SW480 (cell line): ENCODE results near the gene SERPINE1.

Experiments
- DNase-seq: peaks from one replicate; pipeline ENCODE4 v3.0.0-alpha.2; 2016; ENCODE audit warnings: low spot score

Gene SERPINE1

DNA sequence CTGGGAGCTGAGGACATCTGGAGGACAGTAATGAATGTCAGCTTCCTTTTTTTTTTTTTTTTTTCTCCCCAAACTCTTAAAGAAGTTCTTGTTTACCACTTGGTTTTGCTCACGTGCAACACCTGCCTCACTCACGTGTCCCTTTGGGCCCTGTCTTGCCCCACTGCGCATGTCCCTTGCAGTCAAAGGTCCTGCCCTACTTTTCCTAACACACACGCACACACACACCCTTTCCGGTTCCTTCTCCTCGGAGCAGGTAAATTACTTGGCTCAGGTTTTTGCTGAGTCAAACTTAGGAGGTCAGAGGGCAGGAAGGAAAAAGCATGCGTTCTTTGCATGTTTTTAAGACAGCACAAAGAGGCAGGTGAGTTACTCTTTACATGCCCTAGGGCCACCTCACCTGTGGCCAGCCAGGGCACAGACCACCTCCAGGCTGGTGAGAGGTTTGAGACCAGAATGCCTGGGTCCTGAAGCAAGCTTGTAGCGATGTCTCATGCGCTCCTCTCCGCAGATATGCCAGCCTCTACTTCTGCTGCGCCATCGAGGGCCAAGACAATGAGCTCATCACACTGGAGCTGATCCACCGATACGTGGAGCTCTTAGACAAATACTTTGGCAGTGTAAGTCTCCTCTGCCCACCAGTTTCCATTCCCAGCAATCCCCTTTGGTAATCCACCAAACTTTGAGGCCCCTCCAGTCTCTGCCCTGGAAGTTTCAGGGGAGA lies 30.1 kb downstream of the SERPINE1 start:
- DNase-seq, result no peak

DNA sequence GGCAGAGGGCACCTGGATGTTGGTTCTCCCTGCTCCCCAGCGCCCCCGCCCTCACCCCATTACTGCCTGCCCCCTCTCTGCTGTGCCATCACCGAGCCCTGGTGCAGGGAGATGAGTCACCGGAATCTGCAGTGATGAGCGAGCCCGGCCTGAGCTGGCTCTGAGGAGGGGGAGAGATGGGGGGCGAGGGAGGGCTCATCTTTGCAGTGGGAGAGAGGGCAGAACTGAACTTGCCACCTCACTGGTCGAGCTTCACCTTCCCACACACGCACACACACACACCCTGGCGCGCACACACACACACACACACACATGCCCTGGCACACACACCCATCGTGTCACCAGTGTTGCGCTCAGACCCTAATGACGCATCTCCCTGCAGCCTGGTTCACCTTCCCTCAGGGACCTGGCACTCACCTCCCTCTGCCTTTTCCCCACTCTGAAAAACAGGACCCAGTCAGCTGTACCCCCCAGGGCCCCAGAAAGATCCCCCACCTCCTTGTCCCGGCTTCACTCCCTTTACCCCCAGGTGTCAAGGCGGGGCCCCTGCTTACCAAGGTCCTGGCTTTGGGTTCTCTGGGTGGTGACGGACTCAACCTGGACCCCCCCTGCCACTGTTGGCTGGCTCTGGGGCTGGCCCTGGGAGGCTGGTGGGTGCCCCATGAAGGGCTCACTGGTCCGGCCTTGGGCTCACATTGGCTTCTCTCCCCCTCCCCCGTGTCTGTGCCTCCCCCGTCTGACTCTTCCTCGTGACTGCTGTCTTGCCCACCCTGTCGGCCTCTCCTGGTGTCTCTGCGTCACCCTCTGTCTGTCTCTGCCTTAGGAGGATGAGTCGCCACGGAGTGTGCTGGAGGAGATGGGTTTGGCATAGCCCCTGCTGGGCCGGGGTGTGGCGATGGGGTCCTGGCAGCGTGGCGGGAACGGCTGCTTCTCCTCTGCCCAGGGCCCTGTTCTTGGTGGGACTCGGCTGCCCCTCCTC lies 33.1 kb downstream of the SERPINE1 start:
- no peak for DNase-seq

DNA sequence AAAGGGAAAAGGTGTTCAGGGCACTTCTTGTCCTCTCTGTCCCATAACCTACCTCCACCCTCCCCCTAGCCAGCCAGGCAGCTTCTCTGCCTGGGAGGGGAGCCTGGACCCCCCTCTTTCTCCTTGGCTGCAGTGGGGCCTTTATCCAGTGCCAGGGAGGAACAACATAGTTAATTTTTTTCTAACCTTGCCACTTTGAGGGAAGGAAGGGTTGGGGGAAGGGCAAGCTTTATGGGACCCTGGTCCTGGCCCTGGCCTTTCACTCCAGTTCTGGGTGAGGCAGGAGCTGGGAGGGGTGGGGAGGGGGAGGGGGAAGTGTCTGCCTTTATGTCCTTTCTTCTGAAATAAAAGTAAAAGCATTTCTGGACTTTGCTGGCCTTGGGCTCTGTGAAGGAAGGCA lies 34.0 kb downstream of the SERPINE1 start:
- DNase-seq, result no peak

DNA sequence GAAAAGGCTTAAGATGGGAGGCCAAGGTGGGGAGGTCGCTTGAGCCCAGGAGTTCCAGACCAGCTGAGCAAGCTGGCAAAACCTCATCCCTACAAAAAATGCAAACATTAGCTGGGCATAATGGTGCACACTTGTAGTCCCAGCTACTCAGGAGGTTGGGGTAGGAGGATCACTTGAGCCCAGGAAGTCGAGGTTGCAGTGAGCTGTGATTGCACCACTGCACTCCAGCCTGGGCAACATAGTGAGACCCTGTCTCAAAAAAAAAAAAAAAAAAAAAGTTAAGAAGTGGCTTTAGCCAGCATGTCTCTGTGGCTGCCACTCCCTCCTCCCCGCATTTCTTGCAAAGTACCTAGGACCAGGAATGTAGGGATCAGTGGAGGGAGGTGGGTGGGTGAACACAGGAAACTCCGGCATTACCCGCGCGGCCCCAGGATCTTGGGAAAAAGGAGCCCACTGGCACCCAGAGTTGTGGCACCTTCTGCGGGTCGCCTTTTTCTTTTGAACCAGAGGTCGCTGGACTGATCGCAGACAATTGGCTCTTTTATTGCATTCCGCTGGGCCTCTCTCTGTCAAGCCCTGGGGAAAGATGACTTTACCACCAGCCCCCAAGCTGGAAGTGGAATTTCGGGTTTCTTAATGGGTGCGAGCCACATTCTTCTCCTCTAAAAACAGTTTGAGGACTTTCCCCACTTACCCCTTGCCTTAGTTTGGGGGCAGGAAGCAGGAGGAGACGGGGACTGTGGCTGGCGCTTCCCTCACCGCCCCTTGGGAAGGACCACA lies 35.0 kb downstream of the SERPINE1 start:
- DNase-seq, result no peak

DNA sequence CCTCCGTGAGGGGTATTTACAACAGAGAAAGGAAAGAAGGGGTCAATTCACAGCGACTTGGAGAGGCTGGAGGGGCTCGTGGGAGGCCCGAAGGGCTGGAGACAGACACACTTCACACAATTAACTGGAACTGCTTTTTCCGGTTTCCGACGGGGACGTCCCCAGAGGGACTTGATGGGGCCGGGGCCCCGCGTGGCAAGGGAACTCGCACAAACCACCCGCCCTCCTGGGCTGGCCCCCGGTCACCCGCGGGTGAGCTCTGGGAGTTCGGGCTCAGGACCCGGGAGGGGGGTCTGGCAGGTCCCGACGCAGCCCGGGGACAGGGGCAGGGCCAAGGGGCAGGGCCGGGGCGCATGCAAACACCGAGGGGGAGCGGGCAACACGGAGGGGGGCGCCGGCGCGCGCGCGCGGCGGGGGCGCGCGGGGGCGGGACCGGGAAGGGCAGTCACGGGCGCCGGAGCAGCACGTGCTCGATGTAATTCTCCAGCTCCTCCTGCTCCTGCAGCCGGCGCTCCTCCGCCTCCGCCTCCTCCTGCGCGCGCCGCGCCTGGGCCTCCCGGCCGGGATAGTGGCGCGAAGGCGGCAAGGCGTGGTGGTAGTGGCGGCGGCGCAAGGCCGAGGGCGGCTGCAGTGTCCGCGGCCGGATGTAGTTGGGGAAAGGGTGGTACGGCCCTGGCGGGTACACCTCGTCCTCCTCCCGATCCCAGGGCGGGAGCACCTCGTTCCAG lies 35.8 kb downstream of the SERPINE1 start:
- peak; percentile 88 for DNase-seq

DNA sequence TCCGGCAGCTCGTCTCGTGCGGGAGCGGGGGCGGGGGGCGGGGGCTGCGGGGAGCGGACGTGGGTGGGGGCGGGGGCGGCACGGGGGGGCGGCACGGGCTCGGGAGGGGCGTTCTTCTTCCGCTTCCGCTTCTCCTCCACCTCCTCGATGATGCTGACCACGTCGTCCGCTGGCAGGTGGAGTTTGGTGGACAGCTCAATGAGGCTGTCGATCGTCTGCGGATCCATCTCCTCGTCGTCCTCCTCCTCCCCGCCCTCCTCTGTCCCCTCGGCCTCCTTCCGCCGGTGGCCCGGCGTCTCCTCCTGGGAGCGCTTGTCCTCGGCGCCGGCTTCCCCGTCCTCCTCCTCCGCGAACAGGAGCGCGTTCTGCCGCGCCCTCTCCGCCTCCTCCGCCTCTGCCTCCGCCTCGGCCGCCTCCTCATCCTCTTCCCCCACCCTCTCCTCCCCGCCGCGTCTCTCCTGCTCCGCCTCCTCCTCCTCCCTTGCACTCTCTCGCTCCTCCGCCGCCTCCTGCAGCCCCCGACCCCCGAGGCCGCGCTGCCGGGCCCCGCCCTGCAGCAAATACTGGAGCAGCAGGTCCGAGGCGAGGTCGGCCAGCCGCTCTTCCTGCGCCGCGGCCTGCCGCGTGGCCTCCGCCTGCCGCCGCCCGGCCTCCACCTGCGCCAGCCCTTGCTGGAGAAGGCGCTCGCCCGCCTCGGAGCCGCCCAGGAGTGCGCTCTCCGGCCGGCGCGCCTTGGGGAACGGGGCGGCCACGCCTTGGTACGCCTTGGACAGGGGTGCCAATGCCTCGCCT lies 36.6 kb downstream of the SERPINE1 start:
- DNase-seq, result peak; percentile 85

DNA sequence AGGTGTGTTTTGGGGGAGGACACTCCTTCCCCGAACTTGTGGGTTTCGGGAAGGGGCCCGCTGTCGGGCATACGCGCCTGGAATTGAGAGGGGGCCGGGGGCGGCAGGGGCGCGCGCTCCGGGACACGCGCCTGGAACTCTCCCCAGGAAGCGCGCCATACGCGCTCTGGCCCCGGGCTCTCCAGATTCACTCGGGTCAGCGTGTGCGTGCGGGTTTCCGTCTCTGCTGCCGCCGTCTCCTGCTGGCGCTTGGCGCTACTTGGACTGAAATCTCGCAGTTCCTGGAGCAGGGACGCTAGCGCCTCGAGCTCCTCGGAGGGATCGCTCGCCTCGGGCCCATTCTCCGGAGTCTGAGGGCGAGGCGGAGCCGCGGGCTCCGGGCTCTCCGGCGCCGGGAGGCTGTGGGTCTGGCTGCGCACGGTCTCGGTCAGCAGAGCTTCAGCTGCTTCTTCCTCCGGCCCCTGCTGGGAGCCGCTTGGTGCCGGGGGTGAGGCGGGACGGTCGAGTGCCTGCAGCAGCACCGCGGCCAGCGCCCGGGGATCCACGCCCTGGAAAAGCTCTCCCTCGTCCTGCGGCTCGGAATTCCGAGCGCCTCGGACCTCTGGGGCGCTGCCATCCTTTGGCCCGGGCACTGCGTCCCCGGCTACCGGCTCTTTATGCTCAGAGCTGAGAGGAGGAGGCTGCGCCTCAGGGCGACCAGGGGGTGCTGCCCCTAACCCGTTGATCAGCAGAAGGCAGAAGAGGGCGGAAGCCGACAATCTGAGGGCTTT lies 37.4 kb downstream of the SERPINE1 start:
- DNase-seq, result peak; percentile 79

DNA sequence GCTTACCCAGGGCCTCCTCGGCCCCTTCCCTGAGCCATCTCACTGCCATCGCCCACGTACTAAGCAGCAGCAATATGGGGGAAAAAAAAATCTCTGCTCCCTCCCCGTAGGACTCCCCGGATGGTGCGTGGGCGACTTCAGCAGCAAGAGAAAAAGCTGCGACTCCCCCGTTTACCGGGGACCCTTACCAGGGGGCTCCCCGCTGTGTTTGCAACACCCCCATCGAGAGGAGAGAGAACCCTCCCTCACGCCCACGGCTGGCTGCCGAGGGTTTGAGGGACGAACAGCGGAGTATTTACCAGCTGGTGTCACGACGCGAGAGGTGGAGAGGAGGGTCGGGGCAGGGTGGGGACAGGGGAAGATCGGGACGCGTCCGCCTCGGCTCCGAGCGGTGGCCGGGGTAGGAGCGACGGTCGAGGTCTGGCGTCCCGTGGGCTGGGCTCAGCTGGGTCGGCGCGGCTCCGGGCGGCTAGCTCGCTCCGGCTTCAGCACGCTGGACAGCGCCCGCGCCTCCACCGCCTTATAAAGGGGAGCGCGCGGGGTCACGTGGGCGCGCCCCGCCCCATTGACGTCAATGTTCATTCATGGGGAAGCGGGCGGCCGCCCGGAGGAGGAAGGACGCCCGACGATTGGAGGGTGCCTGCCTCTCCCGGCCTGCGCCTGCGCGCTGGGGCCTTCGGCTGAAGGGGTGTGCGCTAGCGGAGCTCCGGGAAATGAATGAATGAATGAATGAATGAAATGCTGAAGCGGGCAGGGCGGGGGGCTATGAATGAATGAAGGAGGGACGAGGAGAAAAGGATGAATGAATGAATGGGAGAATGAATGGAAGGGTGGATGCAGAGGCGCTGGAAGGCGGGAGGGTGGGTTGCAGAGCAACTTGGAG lies 38.4 kb downstream of the SERPINE1 start, which contains the start of gene VGF:
TSS of gene VGF (minus strand) at position 495 of the 883 bp plus-strand sequence. CDS start 726 bp downstream, outside the sequence.
- DNase-seq, result peak; percentile 98

DNA sequence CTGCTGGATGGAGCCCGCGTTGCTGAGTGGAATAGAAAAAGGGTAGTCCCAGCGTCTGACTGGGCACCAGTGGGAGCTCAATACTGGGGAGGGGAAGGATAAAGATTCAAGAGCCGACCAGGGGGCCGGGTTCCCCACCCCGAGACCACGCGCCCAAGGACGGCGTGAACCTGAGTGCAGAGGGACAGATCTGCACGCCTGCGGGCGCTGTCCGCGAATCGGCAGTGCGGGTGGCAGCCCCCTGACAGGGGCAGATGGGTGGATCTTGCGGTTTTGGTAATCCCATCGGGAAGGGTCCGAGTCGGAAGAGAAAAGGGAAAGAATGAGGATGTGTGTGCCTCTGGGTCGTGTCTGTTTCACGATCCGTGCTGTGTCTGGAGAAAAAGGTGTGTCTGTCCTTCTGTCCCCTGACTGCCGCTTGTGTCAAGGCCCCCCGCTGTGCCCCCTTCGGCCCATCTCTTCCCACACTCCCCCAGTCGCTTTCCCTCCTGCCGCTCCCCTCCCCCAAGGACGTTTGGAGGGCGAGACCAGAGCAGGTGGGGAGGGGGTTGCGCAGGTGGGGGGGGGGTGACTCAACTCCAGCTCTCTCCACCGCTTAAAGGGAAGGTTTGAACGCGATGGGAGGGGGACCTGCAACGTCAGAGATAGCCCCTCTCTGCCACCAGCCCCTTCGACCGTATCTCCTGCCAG lies 39.2 kb downstream of the SERPINE1 start:
- no peak for DNase-seq

DNA sequence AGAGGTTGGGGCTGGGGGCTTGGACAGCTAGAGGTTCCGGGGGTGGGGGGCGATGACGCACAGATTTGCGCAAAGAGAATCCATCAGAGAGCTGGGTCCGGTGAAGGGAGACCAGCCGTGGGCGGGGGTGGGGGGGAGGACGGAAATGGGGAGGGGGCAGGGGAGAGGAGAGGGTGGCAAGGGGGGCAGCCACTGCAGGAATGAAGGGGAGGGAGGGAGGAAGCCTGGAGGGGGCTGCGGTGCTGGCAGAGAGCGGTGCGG lies 39.7 kb downstream of the SERPINE1 start:
- no peak for DNase-seq

DNA sequence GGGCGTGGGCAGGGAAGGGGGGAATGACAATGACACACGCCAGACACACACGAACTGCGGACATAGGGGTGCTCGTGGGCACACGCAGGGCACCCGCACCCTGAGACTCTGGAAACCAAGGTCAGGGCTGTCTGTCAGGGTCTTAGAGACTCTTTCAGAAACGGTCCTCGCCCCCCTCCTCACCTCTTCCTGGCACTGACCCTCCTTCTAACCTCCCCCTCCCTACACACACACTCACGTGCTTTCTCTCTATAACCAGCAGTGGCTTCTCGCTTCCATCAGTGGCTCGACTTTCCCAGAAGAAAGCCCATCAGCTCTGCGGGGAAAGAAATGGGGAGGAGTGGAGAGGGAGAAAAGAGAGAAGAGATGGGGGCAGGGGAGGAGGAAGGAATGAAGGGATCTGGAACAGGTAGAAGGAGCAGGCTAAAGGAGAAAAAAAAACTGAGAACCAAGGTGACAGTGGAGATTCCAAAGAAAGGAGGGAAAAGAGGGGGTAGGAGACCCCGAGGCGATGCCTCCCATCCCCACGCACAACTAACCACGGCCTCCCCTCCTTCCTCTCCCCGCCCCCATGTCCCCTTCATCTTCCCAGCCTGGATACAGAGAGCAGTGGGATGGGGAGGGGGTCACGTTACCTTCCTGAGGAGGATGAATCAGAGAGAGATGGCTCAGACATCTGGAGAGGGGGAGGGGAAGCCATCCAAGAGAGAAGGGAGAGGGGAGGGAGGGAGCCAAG lies 40.2 kb downstream of the SERPINE1 start:
- DNase-seq, result no peak

DNA sequence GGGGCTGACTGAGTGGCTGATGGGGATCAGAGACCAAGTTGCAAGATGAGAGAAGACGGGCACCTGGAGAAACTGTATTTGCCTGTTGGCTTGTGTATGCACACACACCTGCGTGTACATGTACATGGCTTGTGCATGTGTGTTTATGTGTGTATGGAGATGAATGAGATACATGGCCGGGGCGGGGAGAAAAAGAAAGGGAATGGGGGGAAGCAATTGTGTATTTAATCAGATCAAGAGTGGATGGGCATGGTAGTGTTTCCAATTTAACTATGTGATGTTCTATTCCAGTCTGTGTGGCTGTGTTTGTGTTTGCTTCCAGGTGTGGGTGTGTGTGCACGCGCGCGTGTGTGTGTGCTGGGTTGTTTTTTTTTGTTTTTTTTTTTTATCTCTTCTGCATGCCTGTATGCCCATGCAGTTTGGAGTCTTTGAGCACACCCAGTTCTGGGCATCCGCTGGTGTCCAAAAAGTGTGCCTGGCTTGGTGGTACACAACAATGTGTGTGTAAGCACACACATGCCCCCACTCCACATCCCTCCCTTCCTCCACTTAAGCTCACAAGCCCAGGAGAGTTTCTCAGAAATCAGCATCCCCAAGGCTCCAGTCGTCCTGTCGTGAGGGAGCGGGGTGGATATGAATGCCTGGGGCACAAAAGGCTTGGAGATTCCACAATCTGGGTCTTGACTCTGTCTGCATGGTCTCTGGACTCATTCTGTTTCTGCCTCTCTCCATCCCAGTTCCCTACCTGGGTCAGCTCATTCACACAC lies 40.9 kb downstream of the SERPINE1 start:
- DNase-seq, result no peak

DNA sequence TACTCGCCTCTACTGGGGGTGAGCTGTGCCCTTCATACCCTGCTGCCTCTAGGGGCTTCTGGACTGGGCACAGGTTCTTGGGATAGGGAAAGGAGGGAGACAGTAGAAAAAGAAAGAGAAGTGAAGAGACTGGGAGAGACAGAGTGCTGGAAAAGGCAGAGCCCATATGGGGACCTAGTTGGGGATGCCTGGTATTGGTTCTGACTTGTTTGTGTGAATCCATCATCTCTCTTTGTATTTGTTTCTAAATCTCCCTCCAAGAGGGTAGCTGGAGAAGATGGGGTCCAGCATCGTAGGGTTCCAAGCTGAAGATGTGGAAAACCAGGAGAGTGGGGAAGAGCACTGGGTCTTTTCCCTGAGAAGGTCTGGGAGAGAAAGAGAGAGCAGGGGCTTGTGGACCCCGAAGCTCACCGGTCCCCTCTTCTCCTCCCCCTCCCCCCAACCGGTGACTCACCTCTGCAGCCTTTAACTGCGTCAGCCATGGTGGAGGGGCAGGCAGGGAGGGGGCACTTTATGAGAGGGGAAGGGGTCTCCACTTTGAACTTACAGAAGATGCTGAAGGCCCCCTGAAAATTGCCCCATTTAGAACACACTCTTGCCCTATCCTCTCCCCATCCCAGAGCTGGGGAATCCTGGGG lies 41.6 kb downstream of the SERPINE1 start:
- peak; percentile 54 for DNase-seq

DNA sequence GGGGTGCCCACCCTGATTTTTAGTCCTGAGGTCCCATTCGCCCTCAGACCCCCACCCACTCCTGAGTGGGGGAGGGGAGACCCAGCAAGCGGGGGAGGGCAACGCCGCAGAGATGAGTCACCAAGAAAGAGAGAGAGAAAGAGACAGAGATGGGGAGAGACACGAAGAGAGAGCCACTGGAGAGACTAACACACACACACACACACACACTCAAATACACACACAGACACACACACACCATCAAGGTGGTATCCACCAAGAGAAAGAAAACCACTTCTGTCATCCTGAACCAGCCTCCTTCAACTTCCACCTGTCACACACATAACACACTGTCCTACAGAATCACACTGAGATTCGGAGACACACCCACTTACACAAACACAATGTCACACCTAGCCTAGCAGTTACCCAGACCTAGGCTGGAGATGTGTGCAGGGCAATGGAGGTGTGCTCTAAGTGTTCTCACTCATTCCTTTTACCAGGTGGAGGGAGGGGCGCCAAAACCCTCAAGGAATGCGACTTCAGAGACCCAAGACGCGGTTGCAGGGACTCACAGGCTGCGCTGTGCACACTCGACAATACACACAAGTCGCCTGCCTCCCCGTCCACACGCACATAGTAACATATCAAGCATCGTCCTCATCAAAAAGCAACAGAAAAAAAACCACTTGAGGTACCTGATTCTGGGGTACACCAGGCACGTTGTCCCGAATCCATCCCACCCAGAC lies 42.4 kb downstream of the SERPINE1 start:
- DNase-seq, result peak; percentile 60

DNA sequence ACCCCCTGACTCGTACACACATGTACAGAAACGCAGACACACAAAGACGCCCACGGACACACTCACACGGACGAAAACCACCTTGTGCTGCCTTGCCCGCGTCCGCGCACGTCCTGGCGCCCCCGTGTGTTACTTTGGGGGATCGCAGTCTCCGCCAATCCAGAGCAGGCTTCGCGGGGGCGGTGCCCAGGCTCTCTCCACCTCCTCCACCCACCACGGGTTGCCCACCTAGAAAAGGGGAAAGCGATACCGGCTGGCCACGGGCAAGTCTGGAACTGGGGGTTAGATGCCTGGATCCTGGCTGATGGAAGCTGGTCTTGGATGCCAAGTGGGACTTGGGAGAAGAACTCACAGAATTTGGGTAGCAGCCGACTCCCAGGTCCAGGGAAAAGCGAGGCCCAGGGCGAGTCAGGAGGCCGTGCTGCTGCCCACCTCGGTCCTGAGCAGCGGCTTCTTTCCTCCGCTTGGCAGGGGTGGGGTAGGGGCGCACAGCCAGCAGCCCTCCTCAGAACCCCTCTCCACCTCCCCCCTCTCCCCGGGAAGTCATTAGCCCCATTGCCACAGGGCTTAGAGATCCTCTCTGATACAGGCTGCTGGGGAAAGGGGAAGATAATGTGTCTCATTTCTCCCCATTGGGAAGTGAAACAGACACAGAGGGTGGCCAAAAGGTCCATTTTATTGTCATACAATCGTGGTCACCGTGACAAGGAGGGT lies 43.1 kb downstream of the SERPINE1 start:
- DNase-seq, result peak; percentile 78
